LNCAP (cell line): ENCODE data around the gene ANOS1.

Source experiments
- TF ChIP-seq, protein P1 (sequence below): fragments of 450-650 bp; IDR thresholded peaks from 2 replicates; pipeline ENCODE4 v1.5.1; 2017; ENCODE audit warnings: mild to moderate bottlenecking

ANOS1 gene

GRCh38 chrX:8591501-8591900 lies 140.4 kb downstream of the ANOS1 start:
- TF ChIP-seq, protein P1, sequence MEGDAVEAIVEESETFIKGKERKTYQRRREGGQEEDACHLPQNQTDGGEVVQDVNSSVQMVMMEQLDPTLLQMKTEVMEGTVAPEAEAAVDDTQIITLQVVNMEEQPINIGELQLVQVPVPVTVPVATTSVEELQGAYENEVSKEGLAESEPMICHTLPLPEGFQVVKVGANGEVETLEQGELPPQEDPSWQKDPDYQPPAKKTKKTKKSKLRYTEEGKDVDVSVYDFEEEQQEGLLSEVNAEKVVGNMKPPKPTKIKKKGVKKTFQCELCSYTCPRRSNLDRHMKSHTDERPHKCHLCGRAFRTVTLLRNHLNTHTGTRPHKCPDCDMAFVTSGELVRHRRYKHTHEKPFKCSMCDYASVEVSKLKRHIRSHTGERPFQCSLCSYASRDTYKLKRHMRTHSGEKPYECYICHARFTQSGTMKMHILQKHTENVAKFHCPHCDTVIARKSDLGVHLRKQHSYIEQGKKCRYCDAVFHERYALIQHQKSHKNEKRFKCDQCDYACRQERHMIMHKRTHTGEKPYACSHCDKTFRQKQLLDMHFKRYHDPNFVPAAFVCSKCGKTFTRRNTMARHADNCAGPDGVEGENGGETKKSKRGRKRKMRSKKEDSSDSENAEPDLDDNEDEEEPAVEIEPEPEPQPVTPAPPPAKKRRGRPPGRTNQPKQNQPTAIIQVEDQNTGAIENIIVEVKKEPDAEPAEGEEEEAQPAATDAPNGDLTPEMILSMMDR = no peak

- TF ChIP-seq, protein P1 = no peak
Observed at GRCh38 chrX:8586953-8587352, 145.0 kb downstream of the ANOS1 start.

- TF ChIP-seq, protein P1 = no peak
Observed at GRCh38 chrX:8579602-8580001, 152.3 kb downstream of the ANOS1 start.

GRCh38 chrX:8576821-8577220 lies 155.1 kb downstream of the ANOS1 start:
- TF ChIP-seq, protein P1 = no peak

GRCh38 chrX:8565729-8566128 lies 166.2 kb downstream of the ANOS1 start:
- TF ChIP-seq, protein P1 = no peak

DNA sequence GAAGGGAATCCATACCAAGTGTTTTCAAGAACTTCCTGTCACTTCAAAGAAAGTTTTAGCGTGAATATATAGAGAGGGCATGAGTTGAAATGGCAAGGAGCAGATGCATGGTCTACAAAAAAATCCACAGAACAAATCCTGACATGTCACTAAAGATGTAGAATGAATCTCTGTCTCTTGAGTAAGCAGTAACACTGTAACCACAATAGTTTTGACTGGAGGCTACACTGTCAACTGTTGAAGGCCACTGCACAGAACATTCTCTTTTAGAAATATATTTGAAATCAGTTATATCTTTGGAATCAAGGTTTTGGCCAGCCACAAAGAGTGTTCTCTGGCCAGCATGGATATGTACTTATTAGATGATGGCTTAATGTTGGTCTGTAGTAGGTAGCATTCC lies 183.5 kb downstream of the ANOS1 start:
- TF ChIP-seq, protein P1 = no peak

DNA sequence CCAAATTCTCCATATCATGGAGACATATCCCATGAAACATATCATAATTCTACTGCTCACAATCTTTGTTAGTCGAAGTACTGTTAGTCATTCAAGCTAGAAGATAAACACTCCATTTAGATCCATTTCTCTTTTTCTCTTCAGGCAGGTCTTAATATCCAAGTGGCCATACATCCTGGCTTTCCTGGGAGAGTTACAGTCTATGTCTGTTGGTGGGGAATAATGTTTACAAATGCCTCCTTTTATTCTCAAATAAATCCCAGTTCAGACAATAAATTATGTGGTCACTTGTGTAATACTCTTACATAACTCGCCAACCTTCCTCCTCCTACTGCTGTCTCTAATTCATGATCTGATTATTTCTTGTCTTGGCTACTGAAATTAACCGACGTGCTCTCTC lies 185.2 kb downstream of the ANOS1 start:
- TF ChIP-seq, protein P1 = no peak

DNA sequence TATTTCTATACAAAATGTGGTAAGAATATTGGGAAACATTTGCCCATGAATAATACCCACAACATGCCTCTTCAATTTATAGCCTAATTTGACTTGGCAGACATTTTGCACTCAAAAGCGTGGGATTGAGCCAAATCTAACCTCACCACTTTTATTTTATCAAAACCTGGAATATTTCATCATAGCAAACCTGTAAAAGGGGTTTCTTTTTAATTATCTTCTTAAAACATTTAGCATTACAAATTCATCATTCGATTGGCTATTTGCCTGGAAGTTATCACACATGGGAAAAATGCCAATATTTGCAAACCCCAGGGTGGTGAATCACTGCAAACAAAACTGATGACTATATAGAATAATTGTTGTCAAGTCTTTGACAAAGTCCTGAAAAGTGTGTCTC lies 211.1 kb downstream of the ANOS1 start:
- TF ChIP-seq, protein P1 = no peak
